B cell (primary cell): ENCODE data around the gene NUB1. TPM values are rescaled to one million over a fixed set of nuclear protein-coding genes. Genes with fewer than 3 reads are reported as not detected.

Source experiments
- ATAC-seq: fragments of 200-7000 bp; cut with Tn5 transposase; one replicate; pipeline ENCODE4 v1.10.0; 2021; ENCODE audit warnings: low read depth, mild to moderate bottlenecking, moderate number of reproducible peaks, moderate library complexity
- CTCF ChIA-PET: fragments of 350-600 bp; sonication (Branson Sonifier 250); formaldehyde crosslinking; loops from one replicate; lab custom pipeline; 2021; ENCODE audit warnings: antibody characterized with exemption, inconsistent platforms; lab: Charles Lee
- POLR2A ChIA-PET: fragments of 350-600 bp; sonication (Branson Sonifier 250); formaldehyde crosslinking; loops from one replicate; lab custom pipeline; 2021; ENCODE audit warnings: antibody characterized with exemption; lab: Charles Lee
- DNase-seq: peaks from one replicate; pipeline ENCODE4 v3.0.0; 2013
- H2AFZ ChIP-seq: 2 replicates; pipeline ENCODE4 v1.6.1; 2012; ENCODE audit warnings: mild to moderate bottlenecking, low read depth, low read length; ENCODE audit not compliant: insufficient read depth, poor library complexity, severe bottlenecking
- H3K27ac ChIP-seq, 2 donors: 1 replicate in 1 of 2; 2 replicates in 1 of 2; pipeline ENCODE4 v1.5.1; 2012 to 2013; ENCODE audit warnings: low read length in 2 of 2, mild to moderate bottlenecking in 2 of 2, moderate library complexity in 1 of 2
- H3K27me3 ChIP-seq, 4 experiments: fragments of 200-600 bp in 1 of 4; sonication (generic) in 1 of 4; replicated peaks in 1 of 4; 1 replicate in 2 of 4; 2 replicates in 2 of 4; pipeline versions ENCODE4 v1.6.1 to v1.7.0; 2013 to 2016; ENCODE audit warnings: low read length in 3 of 4, mild to moderate bottlenecking in 2 of 4, mixed read lengths in 1 of 4, moderate library complexity in 1 of 4; ENCODE audit not compliant: insufficient read depth in 4 of 4, control insufficient read depth in 3 of 4; ENCODE audit errors: control extremely low read depth in 1 of 4
- H3K36me3 ChIP-seq, 2 experiments: replicated peaks in 1 of 2; 1 replicate in 1 of 2; 2 replicates in 1 of 2; pipeline versions ENCODE4 v1.6.1 to v1.7.1; 2013; ENCODE audit warnings: low read length in 1 of 2; ENCODE audit not compliant: insufficient read depth in 2 of 2, control insufficient read depth in 1 of 2; ENCODE audit errors: control extremely low read depth in 1 of 2, extremely low read depth in 1 of 2
- H3K4me1 ChIP-seq, 2 donors: fragments of 200-600 bp in 1 of 2; sonication (generic) in 1 of 2; 1 replicate in 1 of 2; 2 replicates in 1 of 2; pipeline versions ENCODE4 v1.5.1 to v1.6.1; 2013 to 2017; ENCODE audit warnings: low read length in 2 of 2; ENCODE audit not compliant: control insufficient read depth in 2 of 2, insufficient read depth in 2 of 2
- H3K4me2 ChIP-seq: replicated peaks from 2 replicates; pipeline ENCODE3; 2012; ENCODE audit warnings: mild to moderate bottlenecking, low read depth, low read length; ENCODE audit not compliant: poor library complexity, severe bottlenecking
- H3K4me3 ChIP-seq, 5 experiments: fragments of 200-600 bp in 1 of 5; sonication (generic) in 1 of 5; 1 replicate in 3 of 5; 2 replicates in 2 of 5; pipeline versions ENCODE4 v1.5.1 to v1.7.0; 2011 to 2016; ENCODE audit warnings: low read length in 4 of 5, mild to moderate bottlenecking in 4 of 5, low read depth in 2 of 5, control low read depth in 1 of 5, moderate library complexity in 1 of 5; ENCODE audit not compliant: insufficient read depth in 1 of 5; ENCODE audit errors: control extremely low read depth in 1 of 5, extremely low read depth in 1 of 5
- H3K79me2 ChIP-seq: fragments of 200-600 bp; sonication (generic); one replicate; pipeline ENCODE4 v1.6.0; 2016; ENCODE audit warnings: low read length; ENCODE audit not compliant: control insufficient read depth, insufficient read depth
- H3K9ac ChIP-seq: fragments of 200-600 bp; sonication (generic); 2 replicates; pipeline ENCODE4 v1.6.1; 2017; ENCODE audit warnings: mild to moderate bottlenecking, low read length, moderate library complexity
- H3K9me3 ChIP-seq, 3 donors: one replicate each; pipeline versions ENCODE4 v1.6.1 to v1.7.1; 2013; ENCODE audit warnings: low read length in 2 of 3; ENCODE audit not compliant: control insufficient read depth in 2 of 3, insufficient read depth in 1 of 3; ENCODE audit errors: control extremely low read depth in 1 of 3
- H4K20me1 ChIP-seq: 2 replicates; pipeline ENCODE4 v1.6.0; 2012; ENCODE audit warnings: mild to moderate bottlenecking, low read length; ENCODE audit not compliant: insufficient read depth, control insufficient read depth, poor library complexity, severe bottlenecking
- H3K27ac Mint-ChIP-seq: one replicate; pipeline ENCODE4 v1.8.0; 2021; ENCODE audit warnings: mixed read lengths
- H3K27me3 Mint-ChIP-seq: one replicate; pipeline ENCODE4 v1.8.0; 2021; ENCODE audit warnings: mixed read lengths
- H3K4me1 Mint-ChIP-seq: one replicate; pipeline ENCODE4 v1.8.0; 2021; ENCODE audit warnings: mixed read lengths
- H3K4me3 Mint-ChIP-seq: one replicate; pipeline ENCODE4 v1.8.0; 2021; ENCODE audit warnings: mixed read lengths
- H3K9me3 Mint-ChIP-seq: one replicate; pipeline ENCODE4 v1.8.0; 2022; ENCODE audit warnings: mixed read lengths; ENCODE audit not compliant: insufficient read depth
- EZH2 ChIP-seq: IDR thresholded peaks from 2 replicates; pipeline ENCODE4 v1.6.1; 2012; ENCODE audit warnings: borderline replicate concordance, low read depth, mild to moderate bottlenecking, moderate library complexity, low read length; ENCODE audit not compliant: insufficient read depth, poor library complexity, severe bottlenecking
- WGBS: methylation state at CpG from one replicate; pipeline ENCODE4 v1.1.5; 2013; ENCODE audit warnings: missing lambda C conversion rate; ENCODE audit not compliant: insufficient coverage; 5-methylcytosine and 5-hydroxymethylcytosine counted together
- intact Hi-C: fragments of 100-400 bp; cut with micrococcal nuclease; formaldehyde crosslinking; loops from one replicate; pipeline ENCODE4 v1.10.0; 2022
- polyA plus RNA-seq: library from polyadenylated mRNA; depleted of rRNA; stranded (reverse); fragments of >200 nt; gene quantifications from 2 replicates; pipeline ENCODE4 v1.2.3, GENCODE V29; 2012
- total RNA-seq, 2 donors: library from RNA; stranded (reverse); fragments of 120-200 nt in 1 of 2; gene quantifications; 1 replicate in 1 of 2; 2 replicates in 1 of 2; pipeline versions ENCODE4 v1.2.3 to v1.2.4, GENCODE V29; 2013 to 2022
- TF ChIP-seq, protein P1 (sequence below): fragments of 200-600 bp; IDR thresholded peaks from one replicate; pipeline ENCODE4 v1.8.0; 2022; ENCODE audit warnings: antibody characterized with exemption, mild to moderate bottlenecking

The NUB1 gene
- total and polyA plus RNA-seq, 2 donors (not counting 1 experiment from before 2014, with no cell fraction given) = 55.0 to 104 TPM

DNA sequence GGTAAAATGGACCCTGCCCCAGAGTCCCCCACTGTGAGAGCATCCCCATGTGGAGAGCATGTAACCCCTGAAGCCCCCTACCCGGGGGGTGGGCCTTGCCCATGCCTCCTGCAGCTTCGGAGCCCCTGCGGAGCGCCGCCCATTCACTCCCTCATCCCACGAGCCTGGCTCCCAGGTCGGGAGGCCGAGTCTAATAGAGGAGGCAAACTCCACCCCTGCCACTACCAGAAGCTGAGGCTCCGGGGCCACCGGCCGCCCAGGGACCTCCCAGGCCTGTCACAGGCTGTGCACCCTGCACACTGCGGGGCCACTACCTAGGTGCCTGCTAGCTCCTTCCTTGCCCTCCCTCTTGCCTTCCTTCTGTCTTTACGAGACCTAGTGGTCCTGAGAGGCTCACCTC, 50.8 kb downstream of the NUB1 start:
- ChIA-PET CTCF (no interaction called here), POLR2A (no interaction called here)
- ATAC-seq (no peak), DNase-seq (no peak)
- H3K27ac ChIP-seq = no peak overlapping the region
- no peak overlapping the region for H3K4me3 ChIP-seq
- H3K4me1 ChIP-seq = no peaks in the 10 kb centered on the region
- H3K9ac ChIP-seq = no peak overlapping the region
- Mint-ChIP-seq H3K4me1 (no peaks in the 10 kb centered on the region), H3K27ac (no peak overlapping the region), H3K9me3 (no peaks in the 10 kb centered on the region), H3K27me3 (peaks cover 25% of the 10 kb centered on the region), H3K4me3 (no peak overlapping the region)
- no peak overlapping the region for H2AFZ ChIP-seq
- H3K36me3 ChIP-seq = no peaks in the 10 kb centered on the region
- H3K79me2 ChIP-seq = no peaks in the 10 kb centered on the region
- H3K9me3 ChIP-seq = peaks cover 0 to 10% (median 0%) of the 10 kb centered on the region in 3 donors
- intact Hi-C loops = no loop called here
- 92% methylated on average over 13 of the region's 13 CpGs for WGBS
- no peaks in the 10 kb centered on the region for H4K20me1 ChIP-seq
- no peak overlapping the region for H3K4me2 ChIP-seq
- no peak for TF ChIP-seq EZH2
- TF ChIP-seq, protein P1, sequence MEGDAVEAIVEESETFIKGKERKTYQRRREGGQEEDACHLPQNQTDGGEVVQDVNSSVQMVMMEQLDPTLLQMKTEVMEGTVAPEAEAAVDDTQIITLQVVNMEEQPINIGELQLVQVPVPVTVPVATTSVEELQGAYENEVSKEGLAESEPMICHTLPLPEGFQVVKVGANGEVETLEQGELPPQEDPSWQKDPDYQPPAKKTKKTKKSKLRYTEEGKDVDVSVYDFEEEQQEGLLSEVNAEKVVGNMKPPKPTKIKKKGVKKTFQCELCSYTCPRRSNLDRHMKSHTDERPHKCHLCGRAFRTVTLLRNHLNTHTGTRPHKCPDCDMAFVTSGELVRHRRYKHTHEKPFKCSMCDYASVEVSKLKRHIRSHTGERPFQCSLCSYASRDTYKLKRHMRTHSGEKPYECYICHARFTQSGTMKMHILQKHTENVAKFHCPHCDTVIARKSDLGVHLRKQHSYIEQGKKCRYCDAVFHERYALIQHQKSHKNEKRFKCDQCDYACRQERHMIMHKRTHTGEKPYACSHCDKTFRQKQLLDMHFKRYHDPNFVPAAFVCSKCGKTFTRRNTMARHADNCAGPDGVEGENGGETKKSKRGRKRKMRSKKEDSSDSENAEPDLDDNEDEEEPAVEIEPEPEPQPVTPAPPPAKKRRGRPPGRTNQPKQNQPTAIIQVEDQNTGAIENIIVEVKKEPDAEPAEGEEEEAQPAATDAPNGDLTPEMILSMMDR = no peak
- H3K27me3 ChIP-seq = peaks cover 0 to 9% (median 0%) of the 10 kb centered on the region in 4 experiments

DNA sequence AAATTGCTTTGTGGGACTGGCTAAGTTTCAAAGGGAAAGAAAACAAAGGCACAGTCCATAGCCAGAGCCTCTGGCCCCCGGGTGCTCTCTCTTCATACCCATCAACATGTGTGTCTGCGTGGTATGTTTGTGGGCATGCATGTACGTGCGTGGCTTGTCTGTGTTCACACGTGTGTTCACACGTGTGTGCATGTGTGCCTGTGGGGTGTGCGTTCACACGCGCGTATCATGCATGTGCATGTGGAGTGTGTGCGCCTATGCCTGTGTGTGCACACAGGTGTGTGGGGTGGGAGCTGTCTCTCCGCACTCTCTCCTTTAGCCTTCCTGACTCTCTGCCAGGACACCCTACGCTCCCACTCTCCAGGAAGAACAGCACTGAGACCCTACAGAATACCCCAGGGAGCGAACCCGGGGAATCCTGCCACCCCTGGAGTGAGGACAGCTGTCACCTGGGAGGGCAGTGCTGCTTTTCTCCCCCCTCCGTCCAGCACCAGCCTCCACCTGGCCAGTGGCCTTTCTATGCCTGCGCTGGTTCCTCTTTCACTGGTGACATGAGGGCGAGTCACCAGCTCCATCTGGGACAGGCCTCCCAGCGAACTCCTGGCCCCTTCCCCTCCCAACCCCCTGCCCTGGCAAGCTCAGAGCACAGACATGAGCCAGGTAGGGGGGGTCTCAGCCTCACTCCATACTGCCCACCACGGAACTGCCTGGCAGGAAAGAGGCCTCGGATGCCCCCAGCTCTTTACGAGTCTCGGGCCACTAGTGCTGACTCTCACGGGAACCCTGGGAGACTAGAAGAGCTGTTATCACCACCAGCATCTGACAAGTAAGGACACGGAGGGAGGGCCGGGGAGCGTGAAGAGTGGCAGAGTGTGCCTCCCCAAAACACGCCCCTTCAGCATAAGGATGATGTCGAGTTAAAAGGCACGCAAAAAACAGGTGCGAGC, 51.7 kb downstream of the NUB1 start:
- H3K27me3 Mint-ChIP-seq = peaks cover 25% of the 10 kb centered on the region
- Histone ChIP-seq H3K9me3 (peaks cover 0 to 14% (median 0%) of the 10 kb centered on the region in 3 donors), H3K79me2 (no peaks in the 10 kb centered on the region), H3K4me3 (no peak overlapping the region), H3K4me2 (no peak overlapping the region), H3K36me3 (no peaks in the 10 kb centered on the region), H4K20me1 (no peaks in the 10 kb centered on the region), H3K4me1 (no peaks in the 10 kb centered on the region), H3K27me3 (peaks cover 0 to 9% (median 0%) of the 10 kb centered on the region in 4 experiments), H3K27ac (no peak overlapping the region), H2AFZ (no peak overlapping the region), H3K9ac (no peak overlapping the region)
- POLR2A ChIA-PET = no interaction called here
- intact Hi-C loops = no loop called here
- peak overlapping the region; percentile 26 for H3K27ac Mint-ChIP-seq
- peaks cover 2% of the 10 kb centered on the region for H3K4me1 Mint-ChIP-seq
- ATAC-seq (no peak), DNase-seq (no peak)
- TF ChIP-seq EZH2 = no peak
- TF ChIP-seq, protein P1 = no peak
- no peak overlapping the region for H3K4me3 Mint-ChIP-seq
- WGBS = 81% methylated on average over 19 of the region's 31 CpGs
- no peaks in the 10 kb centered on the region for H3K9me3 Mint-ChIP-seq
- CTCF ChIA-PET = no interaction called here
